Measurements from ENCODE around the gene SPDYE3. TPM values are rescaled to one million over a fixed set of nuclear protein-coding genes. Genes with fewer than 3 reads are reported as not detected.
A peak's percentile ranks its signal among the peaks of the same experiment; 100 is the strongest.
"Not testable (repeated sequence)": the region's sequence is repeated elsewhere in the genome, so short reads cannot be mapped to it uniquely, and the experiment has no call there.

Gene SPDYE3
- total and polyA plus RNA-seq, 2 experiments from 2014 or later, result 3.8 TPM; not detected in 1

- H3K4me3 ChIP-seq; H3K27me3 ChIP-seq (replicated peaks; ENCODE audit: insufficient read depth); H3K9me3 ChIP-seq (ENCODE audit: low read depth); H4K20me1 ChIP-seq (ENCODE audit: insufficient read depth); H3K9ac ChIP-seq; H3F3A ChIP-seq (ENCODE audit: insufficient read depth); H3K36me3 ChIP-seq (ENCODE audit: low read depth); in situ Hi-C loops (cut with MboI); H3K79me2 ChIP-seq (ENCODE audit: insufficient read depth); H3K27ac ChIP-seq; H3K4me1 ChIP-seq (ENCODE audit: insufficient read depth); H3K9me2 ChIP-seq (ENCODE audit: insufficient read depth); H2AFZ ChIP-seq; DNase-seq; H3K4me2 ChIP-seq (ENCODE audit: unreplicated experiment): not testable (repeated sequence)
- 96 to 97% methylated on average over 4 to 5 of the region's 5 CpGs for WGBS, 2 experiments (ENCODE audit: low coverage in 1 of 2, low lambda C conversion rate in 2 of 2, missing lambda C conversion rate in 2 of 2)
These were observed 10.8 kb downstream of the SPDYE3 start for GRCh38 chr7:100318329-100318728.

- H3K79me2 ChIP-seq (ENCODE audit: insufficient read depth); H4K20me1 ChIP-seq (ENCODE audit: insufficient read depth); in situ Hi-C loops (cut with MboI); H3K36me3 ChIP-seq (ENCODE audit: low read depth); H2AFZ ChIP-seq; H3K9ac ChIP-seq; H3K27ac ChIP-seq; H3K4me2 ChIP-seq (ENCODE audit: unreplicated experiment); H3K9me2 ChIP-seq (ENCODE audit: insufficient read depth); DNase-seq; H3K4me3 ChIP-seq; H3K27me3 ChIP-seq (replicated peaks; ENCODE audit: insufficient read depth); H3F3A ChIP-seq (ENCODE audit: insufficient read depth); H3K4me1 ChIP-seq (ENCODE audit: insufficient read depth); H3K9me3 ChIP-seq (ENCODE audit: low read depth): not testable (repeated sequence)
- 92 to 100% methylated on average over 1 of the region's 1 CpG for WGBS, 2 experiments (ENCODE audit: low coverage in 1 of 2, low lambda C conversion rate in 2 of 2, missing lambda C conversion rate in 2 of 2)
These were observed 14.1 kb downstream of the SPDYE3 start for GRCh38 chr7:100321648-100322047.

- H3K79me2 ChIP-seq (ENCODE audit: insufficient read depth); H3K36me3 ChIP-seq (ENCODE audit: low read depth); H3K4me1 ChIP-seq (ENCODE audit: insufficient read depth); H3K27ac ChIP-seq; in situ Hi-C loops (cut with MboI); H3K9me3 ChIP-seq (ENCODE audit: low read depth); H3K4me2 ChIP-seq (ENCODE audit: unreplicated experiment); H3K9ac ChIP-seq; H3K4me3 ChIP-seq; H4K20me1 ChIP-seq (ENCODE audit: insufficient read depth); H3K27me3 ChIP-seq (replicated peaks; ENCODE audit: insufficient read depth); H3K9me2 ChIP-seq (ENCODE audit: insufficient read depth); H2AFZ ChIP-seq; DNase-seq; H3F3A ChIP-seq (ENCODE audit: insufficient read depth): not testable (repeated sequence)
- WGBS, 2 experiments (ENCODE audit: low coverage in 1 of 2, low lambda C conversion rate in 2 of 2, missing lambda C conversion rate in 2 of 2), result 91 to 96% methylated on average over 13 of the region's 13 CpGs
These were observed 16.7 kb downstream of the SPDYE3 start for GRCh38 chr7:100324194-100324593.

- H4K20me1 ChIP-seq (ENCODE audit: insufficient read depth); H3K27me3 ChIP-seq (replicated peaks; ENCODE audit: insufficient read depth); H2AFZ ChIP-seq; H3K79me2 ChIP-seq (ENCODE audit: insufficient read depth); H3K4me2 ChIP-seq (ENCODE audit: unreplicated experiment); H3K4me3 ChIP-seq; H3K27ac ChIP-seq; DNase-seq; H3K9me2 ChIP-seq (ENCODE audit: insufficient read depth); in situ Hi-C loops (cut with MboI); H3K9ac ChIP-seq; H3K36me3 ChIP-seq (ENCODE audit: low read depth); H3K9me3 ChIP-seq (ENCODE audit: low read depth); H3F3A ChIP-seq (ENCODE audit: insufficient read depth); H3K4me1 ChIP-seq (ENCODE audit: insufficient read depth): not testable (repeated sequence)
- WGBS, 2 experiments (ENCODE audit: low coverage in 1 of 2, low lambda C conversion rate in 2 of 2, missing lambda C conversion rate in 2 of 2), result 94 to 95% methylated on average over 9 of the region's 9 CpGs
These were observed 18.2 kb downstream of the SPDYE3 start for GRCh38 chr7:100325671-100326070.

GRCh38 chr7:100326914-100327313 is 19.4 kb downstream of the SPDYE3 start:
- H3K4me2 ChIP-seq (ENCODE audit: unreplicated experiment); H4K20me1 ChIP-seq (ENCODE audit: insufficient read depth); H3K36me3 ChIP-seq (ENCODE audit: low read depth); H3K4me3 ChIP-seq; H3K4me1 ChIP-seq (ENCODE audit: insufficient read depth); H3K27ac ChIP-seq; H2AFZ ChIP-seq; H3K9me2 ChIP-seq (ENCODE audit: insufficient read depth); H3F3A ChIP-seq (ENCODE audit: insufficient read depth); H3K27me3 ChIP-seq (replicated peaks; ENCODE audit: insufficient read depth); H3K9ac ChIP-seq; H3K79me2 ChIP-seq (ENCODE audit: insufficient read depth); DNase-seq; H3K9me3 ChIP-seq (ENCODE audit: low read depth); in situ Hi-C loops (cut with MboI): not testable (repeated sequence)
- 97 to 100% methylated on average over 9 to 11 of the region's 11 CpGs for WGBS, 2 experiments (ENCODE audit: low coverage in 1 of 2, low lambda C conversion rate in 2 of 2, missing lambda C conversion rate in 2 of 2)

GRCh38 chr7:100335566-100336466 is 28.3 kb downstream of the SPDYE3 start:
- peak; percentile 92 for DNase-seq
- Histone ChIP-seq H3K27ac (peak overlapping the region; percentile 92), H2AFZ (peak overlapping the region; percentile 74), H3K9ac (peak overlapping the region; percentile 97), H3K79me2 (ENCODE audit: insufficient read depth) (peaks cover 60% of the 10 kb centered on the region), H3K4me3 (peak overlapping the region; percentile 98), H3K4me2 (ENCODE audit: unreplicated experiment) (peak overlapping the region; percentile 90)
- H3K27me3 ChIP-seq (replicated peaks; ENCODE audit: insufficient read depth); H3K36me3 ChIP-seq (ENCODE audit: low read depth); H4K20me1 ChIP-seq (ENCODE audit: insufficient read depth); H3F3A ChIP-seq (ENCODE audit: insufficient read depth); H3K9me3 ChIP-seq (ENCODE audit: low read depth); H3K9me2 ChIP-seq (ENCODE audit: insufficient read depth); H3K4me1 ChIP-seq (ENCODE audit: insufficient read depth); in situ Hi-C loops (cut with MboI): not testable (repeated sequence)
- 1% methylated on average over 77 to 85 of the region's 85 CpGs for WGBS, 2 experiments (ENCODE audit: low coverage in 1 of 2, low lambda C conversion rate in 2 of 2, missing lambda C conversion rate in 2 of 2)

- H3K4me1 ChIP-seq (ENCODE audit: insufficient read depth); in situ Hi-C loops (cut with MboI): not testable (repeated sequence)
- 91 to 93% methylated on average over 14 to 15 of the region's 15 CpGs for WGBS, 2 experiments (ENCODE audit: low coverage in 1 of 2, low lambda C conversion rate in 2 of 2, missing lambda C conversion rate in 2 of 2)
These were observed 30.7 kb downstream of the SPDYE3 start for GRCh38 chr7:100338083-100338696.

More at GRCh38 chr7:100338083-100338696, 30.7 kb downstream of the SPDYE3 start:
- DNase-seq, result peak; percentile 15
- H3K27ac ChIP-seq; H3K9me3 ChIP-seq (ENCODE audit: low read depth); H2AFZ ChIP-seq; H4K20me1 ChIP-seq (ENCODE audit: insufficient read depth); H3K4me3 ChIP-seq; H3K4me2 ChIP-seq (ENCODE audit: unreplicated experiment); H3K9ac ChIP-seq; H3K36me3 ChIP-seq (ENCODE audit: low read depth); H3K9me2 ChIP-seq (ENCODE audit: insufficient read depth); H3F3A ChIP-seq (ENCODE audit: insufficient read depth); H3K27me3 ChIP-seq (replicated peaks; ENCODE audit: insufficient read depth): not testable (repeated sequence)
- H3K79me2 ChIP-seq (ENCODE audit: insufficient read depth), result peaks cover 62% of the 10 kb centered on the region

Measured in GM23248 (cell line).